GM12892 (cell line): ENCODE results near the gene NR5A2.

Experiments used
- POLR2A ChIP-seq: IDR thresholded peaks from 2 replicates; pipeline ENCODE4 v1.6.1; 2011; ENCODE audit warnings: low read depth, low read length, control low read depth
- POLR2AphosphoS5 ChIP-seq: IDR thresholded peaks from 2 replicates; pipeline ENCODE4 v1.6.1; 2011; ENCODE audit warnings: low read depth, low read length, control low read depth
- TAF1 ChIP-seq: IDR thresholded peaks from 2 replicates; pipeline ENCODE4 v1.6.1; 2011; ENCODE audit warnings: low read depth, mild to moderate bottlenecking, control low read depth, low read length, borderline replicate concordance

- no peak for TF ChIP-seq POLR2A
- TF ChIP-seq POLR2AphosphoS5 = no peak
- no peak for TF ChIP-seq TAF1
Measured at GRCh38 chr1:200213921-200214320, 186.4 kb downstream of the NR5A2 start.
